Keratinocyte (primary cell): ENCODE results near the gene MGAT1.

Source experiments
- EZH2 ChIP-seq: IDR thresholded peaks from one replicate; pipeline ENCODE4 v1.6.1; 2012; ENCODE audit warnings: inconsistent platforms, mild to moderate bottlenecking, low read length, moderate library complexity
- TF ChIP-seq, protein P1 (sequence below), 3 experiments: IDR thresholded peaks in 1 of 3; conservative IDR thresholded peaks in 1 of 3; optimal IDR thresholded peaks in 1 of 3; 2 replicates in 2 of 3; 3 replicates in 1 of 3; pipeline versions ENCODE3 to v1.5.1; 2011; ENCODE audit warnings: low read length in 3 of 3, mild to moderate bottlenecking in 3 of 3, moderate library complexity in 2 of 3, control low read depth in 1 of 3, inconsistent platforms in 1 of 3; ENCODE audit not compliant: insufficient read depth in 2 of 3; ENCODE audit errors: extremely low read depth in 1 of 3

DNA sequence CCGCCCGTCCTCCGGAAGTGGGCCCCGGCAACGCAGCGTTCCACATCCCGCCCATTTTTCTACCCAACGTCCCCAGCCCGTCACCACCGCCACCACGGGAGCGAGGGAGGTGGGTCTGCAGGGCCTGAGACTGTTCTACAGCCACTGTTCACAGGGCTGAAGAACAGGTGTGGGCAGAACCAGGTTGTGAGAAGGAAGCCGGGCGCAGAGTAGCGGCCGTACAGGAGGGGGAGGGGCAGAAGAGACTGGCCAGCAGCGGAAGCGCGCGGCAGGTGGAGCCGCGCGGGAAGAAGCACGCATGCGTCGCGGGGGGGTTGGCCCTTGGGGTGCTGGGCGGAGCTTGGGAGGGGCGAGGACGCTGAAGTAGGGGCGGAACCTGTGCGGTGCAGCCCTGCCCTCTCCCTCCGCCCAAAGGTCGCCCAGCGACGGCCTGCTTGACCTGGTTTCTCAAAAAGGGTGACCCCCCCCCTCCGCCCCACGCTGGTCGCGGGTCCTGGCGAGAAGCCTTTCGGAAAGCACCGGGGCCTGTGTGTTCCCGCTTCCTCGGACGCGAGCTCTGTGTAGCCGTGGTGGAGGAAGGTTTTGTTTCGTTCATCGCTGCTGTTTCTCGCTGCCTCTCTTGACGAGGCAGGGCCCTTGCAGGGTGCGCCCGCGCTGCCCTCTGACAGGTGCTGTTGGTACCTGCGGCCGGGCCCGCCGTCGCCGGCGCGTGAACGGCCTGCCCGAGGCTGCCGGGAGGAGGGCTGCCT lies 7.8 kb upstream of the MGAT1 start:
- TF ChIP-seq, protein P1, sequence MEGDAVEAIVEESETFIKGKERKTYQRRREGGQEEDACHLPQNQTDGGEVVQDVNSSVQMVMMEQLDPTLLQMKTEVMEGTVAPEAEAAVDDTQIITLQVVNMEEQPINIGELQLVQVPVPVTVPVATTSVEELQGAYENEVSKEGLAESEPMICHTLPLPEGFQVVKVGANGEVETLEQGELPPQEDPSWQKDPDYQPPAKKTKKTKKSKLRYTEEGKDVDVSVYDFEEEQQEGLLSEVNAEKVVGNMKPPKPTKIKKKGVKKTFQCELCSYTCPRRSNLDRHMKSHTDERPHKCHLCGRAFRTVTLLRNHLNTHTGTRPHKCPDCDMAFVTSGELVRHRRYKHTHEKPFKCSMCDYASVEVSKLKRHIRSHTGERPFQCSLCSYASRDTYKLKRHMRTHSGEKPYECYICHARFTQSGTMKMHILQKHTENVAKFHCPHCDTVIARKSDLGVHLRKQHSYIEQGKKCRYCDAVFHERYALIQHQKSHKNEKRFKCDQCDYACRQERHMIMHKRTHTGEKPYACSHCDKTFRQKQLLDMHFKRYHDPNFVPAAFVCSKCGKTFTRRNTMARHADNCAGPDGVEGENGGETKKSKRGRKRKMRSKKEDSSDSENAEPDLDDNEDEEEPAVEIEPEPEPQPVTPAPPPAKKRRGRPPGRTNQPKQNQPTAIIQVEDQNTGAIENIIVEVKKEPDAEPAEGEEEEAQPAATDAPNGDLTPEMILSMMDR (optimal IDR thresholded peaks at IDR 0.05 in 1 of 3, IDR thresholded peaks at IDR 0.05 in 1 of 3, conservative IDR thresholded peaks at IDR 0.05 in 1 of 3; ENCODE audit: extremely low read depth in 1 of 3, insufficient read depth in 2 of 3, low read length in 3 of 3): no peak
- TF ChIP-seq EZH2: no peak
